Osteoblast (primary cell): Measurements from ENCODE around the gene GRPEL2. TPM values are rescaled to one million over a fixed set of nuclear protein-coding genes. Genes with fewer than 3 reads are reported as not detected.
A peak's percentile ranks its signal among the peaks of the same experiment; 100 is the strongest.

Experiments used
- DNase-seq: peaks from one replicate; pipeline ENCODE4 v3.0.0; 2011; ENCODE audit warnings: low spot score, mixed read lengths; ENCODE audit not compliant: insufficient read length; ENCODE audit errors: missing footprints
- H2AFZ ChIP-seq: 2 replicates; pipeline ENCODE4 v1.6.0; 2011; ENCODE audit warnings: mild to moderate bottlenecking, low read length
- H3K27ac ChIP-seq: 2 replicates; pipeline ENCODE4 v1.5.1; 2011; ENCODE audit warnings: mild to moderate bottlenecking, low read depth, low read length, moderate library complexity
- H3K27me3 ChIP-seq: 2 replicates; pipeline ENCODE4 v1.6.0; 2012; ENCODE audit warnings: mild to moderate bottlenecking, control low read depth, inconsistent platforms, low read length, moderate library complexity; ENCODE audit not compliant: insufficient read depth
- H3K36me3 ChIP-seq: 2 replicates; pipeline ENCODE4 v1.5.1; 2011; ENCODE audit warnings: mild to moderate bottlenecking, low read length, control low read depth, moderate library complexity; ENCODE audit not compliant: insufficient read depth
- H3K4me1 ChIP-seq: 2 replicates; pipeline ENCODE4 v1.5.1; 2011; ENCODE audit warnings: mild to moderate bottlenecking, low read length, control low read depth, moderate library complexity; ENCODE audit not compliant: insufficient read depth
- H3K4me2 ChIP-seq: 2 replicates; pipeline ENCODE4 v1.6.0; 2011; ENCODE audit warnings: mild to moderate bottlenecking, low read length; ENCODE audit not compliant: insufficient read depth
- H3K4me3 ChIP-seq: fragments of 200-600 bp; sonication (generic); 3 replicates; pipeline ENCODE4 v1.5.1; 2012; ENCODE audit warnings: mild to moderate bottlenecking, low read length, inconsistent platforms; ENCODE audit not compliant: insufficient read depth
- H3K79me2 ChIP-seq: 2 replicates; pipeline ENCODE4 v1.6.0; 2012; ENCODE audit warnings: mild to moderate bottlenecking, low read length, control low read depth, inconsistent platforms; ENCODE audit not compliant: insufficient read depth
- H3K9me3 ChIP-seq: 2 replicates; pipeline ENCODE4 v1.5.1; 2011; ENCODE audit warnings: low read depth, low read length, control low read depth
- H4K20me1 ChIP-seq: 2 replicates; pipeline ENCODE4 v1.6.0; 2012; ENCODE audit warnings: mild to moderate bottlenecking, low read length, control low read depth; ENCODE audit not compliant: insufficient read depth
- total RNA-seq: library from RNA; depleted of rRNA; stranded (reverse); fragments of >200 nt; gene quantifications from 2 replicates; pipeline ENCODE4 v1.2.3, GENCODE V29; 2012
- TF ChIP-seq, protein P1 (sequence below): IDR thresholded peaks from 2 replicates; pipeline ENCODE4 v1.5.1; 2011; ENCODE audit warnings: mild to moderate bottlenecking, low read depth, low read length, moderate library complexity; ENCODE audit errors: extremely low read depth

Gene GRPEL2
- total RNA-seq, 1 donor = 34.7 TPM

DNA sequence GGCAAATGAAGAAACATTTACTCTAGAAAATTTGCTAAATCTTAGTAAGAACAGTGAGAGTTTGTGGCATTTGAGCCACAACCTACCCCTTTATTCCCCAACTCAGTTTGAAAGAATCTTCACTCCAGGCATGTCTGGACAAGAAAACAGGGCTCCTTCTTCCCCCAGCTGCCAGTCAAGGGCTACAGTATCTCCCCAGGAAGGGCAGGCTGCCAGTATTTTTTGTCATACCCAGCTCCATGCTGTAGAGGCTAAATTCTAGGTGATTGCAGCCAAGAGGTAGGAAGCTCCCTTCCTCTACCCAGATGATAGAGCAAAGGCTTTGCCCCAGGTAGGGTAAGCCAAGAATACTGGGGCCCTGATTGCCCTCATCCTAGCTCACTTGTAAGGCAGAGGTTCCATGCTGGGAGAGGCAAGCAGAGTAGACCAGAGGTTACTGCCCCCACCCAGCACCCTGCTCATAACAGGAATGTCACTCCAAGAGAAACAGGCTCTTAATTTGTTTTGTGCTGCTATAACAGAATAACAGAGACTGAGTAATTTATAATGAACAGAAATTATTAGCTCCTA is 20.0 kb upstream of the GRPEL2 start:
- no peak overlapping the region for H3K4me3 ChIP-seq
- no peak overlapping the region for H3K27ac ChIP-seq
- peak overlapping the region; percentile 63 for H2AFZ ChIP-seq
- H3K4me2 ChIP-seq = no peak overlapping the region
- no peak for DNase-seq
- H3K27me3 ChIP-seq = no peaks in the 10 kb centered on the region
- no peaks in the 10 kb centered on the region for H3K9me3 ChIP-seq
- peaks cover 22% of the 10 kb centered on the region for H3K4me1 ChIP-seq
- H4K20me1 ChIP-seq = no peaks in the 10 kb centered on the region
- TF ChIP-seq, protein P1, sequence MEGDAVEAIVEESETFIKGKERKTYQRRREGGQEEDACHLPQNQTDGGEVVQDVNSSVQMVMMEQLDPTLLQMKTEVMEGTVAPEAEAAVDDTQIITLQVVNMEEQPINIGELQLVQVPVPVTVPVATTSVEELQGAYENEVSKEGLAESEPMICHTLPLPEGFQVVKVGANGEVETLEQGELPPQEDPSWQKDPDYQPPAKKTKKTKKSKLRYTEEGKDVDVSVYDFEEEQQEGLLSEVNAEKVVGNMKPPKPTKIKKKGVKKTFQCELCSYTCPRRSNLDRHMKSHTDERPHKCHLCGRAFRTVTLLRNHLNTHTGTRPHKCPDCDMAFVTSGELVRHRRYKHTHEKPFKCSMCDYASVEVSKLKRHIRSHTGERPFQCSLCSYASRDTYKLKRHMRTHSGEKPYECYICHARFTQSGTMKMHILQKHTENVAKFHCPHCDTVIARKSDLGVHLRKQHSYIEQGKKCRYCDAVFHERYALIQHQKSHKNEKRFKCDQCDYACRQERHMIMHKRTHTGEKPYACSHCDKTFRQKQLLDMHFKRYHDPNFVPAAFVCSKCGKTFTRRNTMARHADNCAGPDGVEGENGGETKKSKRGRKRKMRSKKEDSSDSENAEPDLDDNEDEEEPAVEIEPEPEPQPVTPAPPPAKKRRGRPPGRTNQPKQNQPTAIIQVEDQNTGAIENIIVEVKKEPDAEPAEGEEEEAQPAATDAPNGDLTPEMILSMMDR = no peak
- no peaks in the 10 kb centered on the region for H3K79me2 ChIP-seq
- no peaks in the 10 kb centered on the region for H3K36me3 ChIP-seq

DNA sequence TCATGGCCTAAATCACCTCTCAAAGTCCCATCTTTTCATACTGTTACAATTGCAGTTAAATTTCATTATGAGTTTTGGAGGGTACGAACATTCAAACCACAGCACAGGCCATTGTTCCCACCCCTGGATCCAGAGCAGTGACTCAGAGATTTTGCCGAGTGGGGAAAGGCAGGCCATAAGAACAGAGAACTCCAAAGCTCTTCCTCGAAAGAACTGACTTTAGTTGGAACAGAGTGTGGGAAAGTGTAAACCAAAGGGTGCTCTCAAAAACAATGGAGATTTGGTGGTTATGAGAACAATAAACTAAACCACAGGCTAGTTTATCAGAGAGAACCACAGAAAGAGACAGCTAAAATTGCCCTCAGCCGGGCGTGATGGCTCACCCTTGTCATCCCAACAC is 19.4 kb upstream of the GRPEL2 start:
- no peaks in the 10 kb centered on the region for H3K36me3 ChIP-seq
- H3K27me3 ChIP-seq = no peaks in the 10 kb centered on the region
- no peak for DNase-seq
- H3K27ac ChIP-seq = no peak overlapping the region
- H4K20me1 ChIP-seq = no peaks in the 10 kb centered on the region
- H2AFZ ChIP-seq = peak overlapping the region; percentile 36
- H3K4me3 ChIP-seq = no peak overlapping the region
- no peaks in the 10 kb centered on the region for H3K9me3 ChIP-seq
- H3K4me1 ChIP-seq = peaks cover 16% of the 10 kb centered on the region
- no peaks in the 10 kb centered on the region for H3K79me2 ChIP-seq
- H3K4me2 ChIP-seq = no peak overlapping the region
- TF ChIP-seq, protein P1 = no peak

DNA sequence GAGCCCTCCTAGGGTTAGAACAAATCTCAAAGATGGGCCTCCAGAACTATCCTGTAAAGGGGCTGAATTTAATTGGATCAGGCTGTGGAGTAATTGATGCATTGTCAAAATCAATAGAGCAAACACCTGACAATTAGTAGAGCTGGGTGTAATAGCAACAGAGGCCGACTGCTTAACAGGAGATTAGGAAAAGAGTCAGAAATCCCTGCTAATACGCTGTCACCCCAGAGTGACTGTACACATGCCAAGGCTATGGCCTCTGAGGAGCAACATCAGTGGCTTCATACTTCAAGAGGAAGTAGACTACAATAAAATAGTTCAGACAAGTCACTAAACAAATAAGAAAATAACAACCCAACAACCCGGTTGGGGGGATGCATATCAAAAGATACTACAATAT is 18.7 kb upstream of the GRPEL2 start:
- Histone ChIP-seq H2AFZ (no peak overlapping the region), H3K36me3 (no peaks in the 10 kb centered on the region), H3K4me3 (no peak overlapping the region), H4K20me1 (no peaks in the 10 kb centered on the region), H3K27me3 (no peaks in the 10 kb centered on the region), H3K27ac (no peak overlapping the region), H3K4me2 (no peak overlapping the region), H3K4me1 (peaks cover 10% of the 10 kb centered on the region), H3K9me3 (no peaks in the 10 kb centered on the region), H3K79me2 (no peaks in the 10 kb centered on the region)
- TF ChIP-seq, protein P1 = no peak
- no peak for DNase-seq

DNA sequence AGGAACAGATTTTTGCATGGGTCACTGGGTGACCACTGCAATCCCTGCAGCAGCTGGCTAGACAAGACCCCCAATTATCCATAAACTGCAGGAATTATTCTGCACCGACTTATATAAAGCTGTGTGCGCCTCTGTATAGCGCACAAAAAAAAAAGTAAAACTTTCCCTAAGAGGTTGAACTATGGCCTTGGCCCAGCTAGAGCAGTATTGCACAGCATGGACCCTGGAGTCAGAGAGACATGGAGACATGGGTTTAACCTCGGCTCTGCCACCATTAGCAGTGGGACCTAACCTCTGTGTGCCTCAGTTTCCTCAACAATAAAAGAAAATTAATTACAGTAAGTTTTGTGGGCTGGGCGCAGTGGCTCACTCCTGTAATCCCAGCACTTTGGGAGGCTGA is 17.1 kb upstream of the GRPEL2 start:
- Histone ChIP-seq H3K27me3 (no peaks in the 10 kb centered on the region), H3K4me2 (no peak overlapping the region), H2AFZ (no peak overlapping the region), H3K36me3 (no peaks in the 10 kb centered on the region), H3K4me3 (no peak overlapping the region), H3K4me1 (peaks cover 7% of the 10 kb centered on the region), H3K27ac (no peak overlapping the region), H4K20me1 (no peaks in the 10 kb centered on the region), H3K79me2 (no peaks in the 10 kb centered on the region), H3K9me3 (no peaks in the 10 kb centered on the region)
- no peak for DNase-seq
- TF ChIP-seq, protein P1 = no peak
